ENCODE data around the gene GNAT2.

- TF ChIP-seq POLR2A (IDR thresholded peaks at IDR 0.05; ENCODE audit: low read depth, low read length) (0 out of 2 replicates have a peak, but pooled peaks have one; percentile 33), TAF1 (IDR thresholded peaks at IDR 0.05; ENCODE audit: low read depth, low read length) (no peak)
Measured at GRCh38 chr1:109655615-109656519, 36.5 kb upstream of the GNAT2 start, which contains the start of gene GSTM4.
